IPS-11a (cell line): ENCODE measurements around the gene CACNB3.
A peak's percentile ranks its signal among the peaks of the same experiment; 100 is the strongest.
"Not testable (repeated sequence)": the region's sequence is repeated elsewhere in the genome, so short reads cannot be mapped to it uniquely, and the experiment has no call there.

Source experiments
- H3K4me3 ChIP-seq: one replicate; pipeline ENCODE4 v1.5.1; 2013; ENCODE audit warnings: low read depth, low read length, control low read depth

The CACNB3 gene

GRCh38 chr12:48816143-48816854, 2.0 kb upstream of the CACNB3 start:
- no peak overlapping the region for H3K4me3 ChIP-seq

GRCh38 chr12:48818831-48819590, 715 bp downstream of the CACNB3 start:
- peak overlapping the region; percentile 70 for H3K4me3 ChIP-seq

DNA sequence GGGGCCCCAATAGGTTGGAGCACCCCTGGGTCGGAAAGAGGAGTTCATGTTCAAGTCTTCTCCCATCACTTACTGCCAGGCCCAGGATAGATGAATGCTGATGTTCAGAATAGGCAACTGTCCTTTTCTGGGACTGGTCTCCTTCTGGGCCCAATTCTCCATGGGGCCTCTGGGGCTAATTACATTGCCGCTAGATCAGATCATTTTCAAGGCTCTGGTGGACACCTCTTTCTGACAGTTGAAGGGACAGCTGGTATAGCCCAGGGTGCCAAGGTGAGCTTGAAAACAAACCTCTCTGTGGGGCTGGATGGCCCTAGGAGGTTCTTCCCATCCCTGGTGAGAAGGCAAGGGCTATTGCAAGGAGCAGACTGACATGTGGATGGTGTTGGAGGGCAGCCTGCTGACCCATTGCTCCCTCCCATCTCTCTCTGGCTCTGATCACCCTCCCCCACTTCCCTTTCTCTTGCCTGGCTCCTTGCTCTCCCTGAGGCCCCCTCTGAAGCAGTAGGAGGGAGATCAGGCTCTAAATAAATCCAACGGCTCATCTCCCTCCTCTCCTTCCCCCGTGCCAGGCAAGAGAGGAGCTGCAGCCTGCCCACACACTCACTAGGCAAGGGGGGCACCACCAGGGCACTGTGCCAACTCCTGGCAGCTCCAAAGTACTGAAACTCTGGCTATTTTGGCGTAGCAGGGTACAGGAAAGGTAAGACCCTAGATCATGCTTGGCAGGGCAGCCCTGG, 1.9 kb downstream of the CACNB3 start:
- no peak overlapping the region for H3K4me3 ChIP-seq

DNA sequence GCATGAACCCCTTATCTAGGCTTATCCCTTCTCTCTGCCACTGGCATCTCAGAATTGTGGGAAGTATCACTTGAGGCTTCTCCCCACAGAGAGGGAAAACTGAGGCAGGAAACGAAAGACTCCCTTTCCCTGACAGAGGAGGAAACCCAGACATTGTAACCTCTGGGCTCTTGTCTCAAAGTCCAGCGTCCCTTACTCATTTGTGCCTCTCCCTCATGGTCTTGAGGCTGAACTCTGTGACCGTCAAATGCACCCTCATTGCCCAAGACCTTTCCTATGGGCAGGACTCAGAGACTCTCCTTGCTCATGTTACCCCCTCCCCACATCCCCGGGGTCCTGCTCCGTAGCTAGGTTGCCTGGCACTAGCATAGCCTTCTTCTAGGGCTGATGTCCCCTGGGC, 3.8 kb downstream of the CACNB3 start:
- no peak overlapping the region for H3K4me3 ChIP-seq

- no peak overlapping the region for H3K4me3 ChIP-seq
Measured at GRCh38 chr12:48822711-48823110, 4.4 kb downstream of the CACNB3 start.

GRCh38 chr12:48823281-48823680, 5.0 kb downstream of the CACNB3 start:
- no peak overlapping the region for H3K4me3 ChIP-seq

- no peak overlapping the region for H3K4me3 ChIP-seq
Measured at GRCh38 chr12:48824112-48824511, 5.8 kb downstream of the CACNB3 start.

- H3K4me3 ChIP-seq = no peak overlapping the region
Measured at GRCh38 chr12:48824905-48825304, 6.6 kb downstream of the CACNB3 start.

- no peak overlapping the region for H3K4me3 ChIP-seq
Measured at GRCh38 chr12:48826209-48826855, 8.0 kb downstream of the CACNB3 start.

- no peak overlapping the region for H3K4me3 ChIP-seq
Measured at GRCh38 chr12:48827026-48827425, 8.7 kb downstream of the CACNB3 start.

DNA sequence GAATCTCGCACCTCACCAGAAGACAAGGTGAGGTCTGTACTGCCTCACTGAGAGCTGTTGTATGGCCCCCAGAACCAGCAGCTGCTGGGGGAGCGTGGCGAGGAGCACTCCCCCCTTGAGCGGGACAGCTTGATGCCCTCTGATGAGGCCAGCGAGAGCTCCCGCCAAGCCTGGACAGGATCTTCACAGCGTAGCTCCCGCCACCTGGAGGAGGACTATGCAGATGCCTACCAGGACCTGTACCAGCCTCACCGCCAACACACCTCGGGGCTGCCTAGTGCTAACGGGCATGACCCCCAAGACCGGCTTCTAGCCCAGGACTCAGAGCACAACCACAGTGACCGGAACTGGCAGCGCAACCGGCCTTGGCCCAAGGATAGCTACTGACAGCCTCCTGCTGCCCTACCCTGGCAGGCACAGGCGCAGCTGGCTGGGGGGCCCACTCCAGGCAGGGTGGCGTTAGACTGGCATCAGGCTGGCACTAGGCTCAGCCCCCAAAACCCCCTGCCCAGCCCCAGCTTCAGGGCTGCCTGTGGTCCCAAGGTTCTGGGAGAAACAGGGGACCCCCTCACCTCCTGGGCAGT, 9.3 kb downstream of the CACNB3 start:
- no peak overlapping the region for H3K4me3 ChIP-seq

GRCh38 chr12:48828293-48828692, 10.0 kb downstream of the CACNB3 start:
- H3K4me3 ChIP-seq = no peak overlapping the region

GRCh38 chr12:48828841-48829575, 10.7 kb downstream of the CACNB3 start:
- no peak overlapping the region for H3K4me3 ChIP-seq

DNA sequence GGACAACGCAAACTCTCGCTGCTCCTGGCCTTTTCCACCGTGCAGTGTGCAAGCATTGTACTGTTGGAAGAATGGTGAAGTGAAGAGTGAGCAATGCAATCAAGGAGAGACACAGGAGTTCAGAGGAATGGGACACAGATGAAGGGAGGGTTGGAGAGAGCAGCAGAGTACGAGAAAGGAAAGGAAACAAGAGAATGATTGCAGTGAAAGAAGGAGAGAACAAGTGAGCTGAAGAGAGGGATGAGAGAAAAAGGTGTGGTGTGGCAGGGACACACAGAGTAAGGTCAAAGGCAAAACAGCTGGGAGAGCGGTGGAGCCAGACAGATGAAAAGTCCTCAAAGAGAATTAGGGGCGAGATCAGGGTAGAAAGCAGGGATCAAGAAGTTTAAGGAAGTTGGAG, 13.0 kb downstream of the CACNB3 start:
- H3K4me3 ChIP-seq = no peak overlapping the region

- no peak overlapping the region for H3K4me3 ChIP-seq
Measured at GRCh38 chr12:48832321-48833060, 14.2 kb downstream of the CACNB3 start.

GRCh38 chr12:48838048-48838447, 19.8 kb downstream of the CACNB3 start:
- no peak overlapping the region for H3K4me3 ChIP-seq

GRCh38 chr12:48842021-48842420, 23.7 kb downstream of the CACNB3 start:
- not testable (repeated sequence) for H3K4me3 ChIP-seq

DNA sequence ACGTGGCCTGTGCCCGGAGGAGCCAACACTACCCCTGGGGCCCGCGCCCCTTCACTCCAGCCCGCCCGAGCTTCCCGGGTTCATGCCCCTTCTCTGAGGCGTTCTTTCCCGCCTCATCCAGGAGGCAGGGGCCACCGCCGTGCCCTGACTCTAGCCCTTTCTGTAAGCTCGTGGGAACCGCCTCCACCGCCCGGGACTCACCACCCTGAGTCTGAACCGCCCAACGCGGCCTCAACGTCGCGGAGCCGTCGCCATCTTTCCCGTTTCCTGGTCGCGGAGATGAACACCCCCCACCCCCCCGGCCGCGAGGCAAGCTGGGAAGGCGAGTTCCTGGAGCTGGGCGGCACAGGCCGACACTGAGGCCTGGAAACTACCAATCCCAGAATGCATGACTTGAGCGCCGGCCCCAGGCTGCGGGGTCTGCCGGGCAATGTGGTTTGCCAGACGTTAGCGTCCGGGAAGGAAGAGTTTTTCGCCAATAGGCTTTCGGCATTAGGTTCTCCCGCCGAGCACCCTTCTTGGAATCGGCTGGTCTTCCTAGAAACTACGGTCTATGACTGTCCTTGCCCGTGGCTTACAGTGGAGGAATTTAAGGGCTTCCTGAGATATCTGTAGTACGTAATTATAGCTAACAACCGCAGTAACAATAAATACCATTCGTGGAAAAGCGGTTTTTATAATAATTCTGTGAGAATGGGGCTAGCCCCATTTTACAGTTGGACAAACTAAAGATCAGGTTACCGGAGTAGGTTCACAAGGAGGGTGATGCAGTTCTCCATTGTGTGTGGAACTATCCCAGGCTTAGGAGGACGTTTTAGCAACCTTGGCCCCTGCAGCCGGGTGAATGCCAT, 33.8 kb downstream of the CACNB3 start, which contains the start of gene DDX23:
Gene DDX23, minus strand, starts transcription at position 281 of the 851 bp plus-strand sequence. CDS start 6,381 bp downstream, outside the sequence.
- peak within 1 kb of the TSS; percentile 96 for H3K4me3 ChIP-seq
